DMS53 treated with DMSO at 0.1 percent for 48 hours (cell line): ENCODE measurements around the gene STOML1.
"Not testable (repeated sequence)": the region's sequence is repeated elsewhere in the genome, so short reads cannot be mapped to it uniquely, and the experiment has no call there.

Source experiments
- DNase-seq: peaks from one replicate; lab custom pipeline; 2025; ENCODE audit not compliant: unreplicated experiment; lab: John Stamatoyannopoulos, UW

The STOML1 gene

DNA sequence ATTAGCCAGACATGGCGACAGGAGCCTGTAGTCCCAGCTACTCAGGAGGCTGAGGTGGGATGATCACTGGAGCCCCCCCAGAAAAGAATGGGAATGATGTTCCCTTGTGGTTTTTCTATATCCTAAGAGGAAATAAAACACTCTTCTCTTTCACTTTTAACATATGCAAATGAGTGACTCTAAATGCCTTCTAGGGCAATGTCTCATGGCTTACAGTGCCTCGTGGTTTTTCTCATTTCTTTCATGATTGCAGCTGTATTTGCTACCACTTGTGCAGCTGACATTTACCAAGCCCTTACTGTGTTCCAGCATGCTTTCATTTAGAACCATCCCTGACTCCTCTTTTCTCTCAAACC lies 26.4 kb downstream of the STOML1 start:
- DNase-seq: no peak

DNA sequence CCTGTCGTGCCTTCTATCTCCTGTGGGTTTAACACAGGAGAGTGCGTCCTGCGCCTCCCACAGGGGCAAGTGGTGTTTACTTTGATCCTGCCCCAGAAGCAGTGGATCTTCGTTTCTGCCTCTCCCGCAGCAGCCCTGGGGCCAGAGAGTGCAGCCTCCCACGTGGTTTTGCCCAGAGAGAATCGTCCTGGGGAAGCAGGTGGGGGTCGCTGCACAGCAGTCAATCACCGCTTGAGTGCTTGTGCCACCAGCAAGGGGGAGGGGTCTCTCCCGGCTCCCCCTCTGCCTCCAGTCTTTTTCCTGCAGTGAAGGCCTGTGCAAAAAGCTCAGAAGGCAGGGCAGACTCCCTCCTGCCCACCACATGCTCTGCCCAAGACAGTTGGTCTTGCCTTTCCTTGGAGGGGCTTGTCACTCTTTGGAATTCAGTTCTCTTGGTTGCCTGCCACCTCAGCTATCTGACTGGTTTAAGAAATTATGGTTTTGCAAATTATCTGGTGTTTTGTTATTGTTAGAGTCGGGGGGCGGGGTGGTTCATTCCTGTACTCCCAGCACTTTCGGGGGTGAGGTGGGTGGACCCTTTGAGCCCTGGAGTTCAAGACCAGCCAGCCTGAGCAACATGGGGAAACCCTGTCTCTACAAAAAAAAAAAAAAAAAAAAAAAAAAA lies 26.9 kb downstream of the STOML1 start:
- no peak for DNase-seq

DNA sequence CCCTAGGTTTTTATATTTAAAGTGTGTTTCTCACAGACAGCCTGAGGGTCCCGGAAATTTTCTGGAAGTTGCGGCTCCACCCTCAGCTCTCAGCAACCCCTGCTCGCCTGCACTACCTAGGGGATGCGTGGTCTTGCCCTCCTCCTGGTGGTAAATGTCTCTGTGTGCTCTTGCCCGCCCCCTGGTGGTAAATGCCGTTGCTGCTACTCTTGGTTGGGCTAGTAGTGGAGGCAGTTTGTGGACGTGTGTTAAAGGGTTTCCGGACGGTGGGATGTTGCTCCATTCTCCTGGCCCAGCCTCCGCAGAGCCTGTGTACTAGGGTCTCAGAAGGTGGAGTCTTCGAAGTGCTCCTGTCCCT lies 27.4 kb downstream of the STOML1 start:
- DNase-seq: peak; percentile 2

DNA sequence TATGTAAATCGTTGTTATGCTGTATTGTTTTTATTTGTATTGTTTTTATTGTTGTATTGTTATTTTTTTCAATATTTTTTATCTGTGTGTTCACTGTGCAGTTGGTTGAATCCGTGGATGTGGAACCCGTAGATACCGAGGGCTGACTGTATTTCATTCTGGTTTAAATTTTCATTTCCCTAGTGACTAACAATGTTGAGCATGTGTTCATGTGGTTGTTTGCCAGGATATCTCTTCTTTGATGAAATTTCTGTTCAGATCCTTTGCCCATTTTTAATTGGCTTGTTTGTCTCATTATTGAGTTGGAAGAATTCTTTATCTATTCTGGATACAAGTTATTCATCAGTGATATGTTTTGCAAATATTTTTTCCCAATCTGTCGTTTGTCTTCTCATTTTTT lies 29.7 kb downstream of the STOML1 start:
- no peak for DNase-seq

DNA sequence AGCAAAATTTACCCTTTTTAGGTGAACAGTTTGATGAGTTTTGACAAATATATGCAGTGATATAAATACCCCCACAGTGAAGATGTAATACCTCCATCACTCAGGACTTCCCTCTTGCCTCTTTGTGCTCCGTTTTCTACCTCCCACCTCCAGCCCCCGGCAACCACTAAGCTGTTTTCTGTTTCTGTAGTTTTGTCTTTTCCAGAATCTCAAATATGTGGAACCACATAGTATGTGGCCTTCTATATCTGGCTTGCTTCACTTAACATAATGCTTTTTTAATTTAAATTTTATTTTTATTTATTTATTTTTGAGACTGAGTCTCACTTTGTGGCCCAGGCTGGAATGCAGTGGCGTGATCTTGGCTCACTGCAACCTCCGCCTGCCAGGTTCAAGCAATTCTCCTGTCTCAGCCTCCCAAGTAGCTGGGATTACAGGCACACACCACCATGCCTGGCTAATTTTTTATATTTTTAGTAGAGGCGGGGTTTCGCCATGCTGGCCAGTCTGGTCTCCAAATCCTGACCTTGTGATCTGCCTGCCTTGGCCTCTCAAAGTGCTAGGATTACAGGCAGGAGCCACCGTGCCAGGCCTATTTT lies 31.5 kb downstream of the STOML1 start:
- not testable (repeated sequence) for DNase-seq

DNA sequence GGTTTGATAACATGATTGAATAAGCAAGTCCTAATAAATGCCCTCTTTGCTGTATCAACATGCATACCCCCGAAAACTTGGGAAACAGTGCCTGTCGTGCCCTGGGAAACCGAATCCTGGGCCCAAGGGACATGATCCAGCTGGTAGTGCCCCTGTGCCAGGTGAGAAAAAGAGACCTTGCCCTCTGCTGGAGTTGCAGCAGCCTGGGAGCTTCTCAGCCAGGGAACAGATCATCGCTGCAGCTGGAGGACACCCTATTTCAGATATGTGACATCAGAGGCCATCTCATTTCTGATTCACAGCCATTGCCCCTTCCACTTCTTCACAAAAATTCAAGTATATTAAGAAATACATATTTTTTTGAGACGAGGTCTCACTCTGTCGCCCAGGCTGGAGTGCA lies 32.3 kb downstream of the STOML1 start:
- DNase-seq: no peak

DNA sequence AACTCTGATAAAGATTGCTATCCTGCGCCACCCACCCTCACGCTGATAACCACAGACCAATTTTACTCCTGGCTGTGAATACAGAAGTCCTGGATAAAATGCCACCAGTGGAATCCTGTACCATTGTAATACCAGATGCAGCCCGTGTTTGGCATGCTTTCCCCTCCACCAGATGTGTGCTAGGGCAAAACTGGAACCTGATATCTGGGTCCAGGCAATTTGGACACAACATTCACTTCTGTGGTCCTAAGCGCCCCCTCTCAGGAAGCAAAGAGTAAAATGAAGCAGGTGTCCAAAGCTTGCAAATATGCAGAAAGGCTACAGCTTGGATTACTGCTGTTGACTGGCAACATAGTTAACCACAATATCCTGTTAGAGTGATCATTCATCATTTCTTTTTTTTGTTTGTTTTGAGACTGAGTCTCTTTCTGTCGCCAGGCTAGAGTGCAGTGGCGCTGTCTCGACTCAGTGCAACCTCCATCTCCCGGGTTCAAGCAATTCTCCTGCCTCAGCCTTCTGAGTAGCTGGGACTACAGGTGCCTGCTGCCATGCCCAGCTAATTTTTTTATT lies 33.0 kb downstream of the STOML1 start:
- DNase-seq: no peak

DNA sequence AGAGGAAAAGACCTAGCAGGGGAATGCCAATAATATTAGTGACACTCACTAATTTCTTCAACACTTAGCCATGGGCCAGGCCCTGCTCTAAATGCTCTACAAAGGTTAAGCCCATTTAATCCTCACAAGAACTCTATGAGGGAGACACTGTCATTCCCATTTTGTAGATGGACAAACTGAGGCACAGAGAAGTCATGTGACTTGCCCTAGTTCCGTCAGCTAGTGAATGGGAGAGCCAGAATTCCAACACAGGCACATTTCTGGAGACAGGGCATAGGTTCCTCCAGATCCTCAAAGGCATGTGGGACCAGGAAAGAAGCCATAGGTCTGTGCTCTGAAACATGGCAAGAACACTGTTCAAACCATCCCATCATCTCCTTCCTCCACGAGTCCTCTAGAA lies 34.3 kb downstream of the STOML1 start:
- DNase-seq: no peak

DNA sequence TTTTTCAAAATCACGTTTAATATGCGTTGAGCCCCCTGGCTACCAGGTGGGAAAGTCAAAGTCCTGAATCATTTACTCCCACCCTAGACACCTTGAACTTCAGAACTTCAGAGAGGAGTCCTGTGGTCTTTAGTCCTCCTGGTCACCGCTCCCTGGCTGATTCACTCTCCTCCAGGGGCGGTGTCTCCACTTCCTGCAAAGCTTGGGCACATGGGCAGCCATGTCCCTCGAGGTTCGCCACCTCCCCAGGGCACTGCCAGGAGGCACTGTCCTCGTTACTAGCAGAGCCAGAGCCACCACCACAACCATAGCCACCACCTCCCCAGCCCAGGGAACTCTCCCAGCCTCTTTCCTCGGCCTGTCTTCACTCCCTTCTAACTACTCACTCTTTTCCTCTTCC lies 34.8 kb downstream of the STOML1 start:
- DNase-seq: no peak

DNA sequence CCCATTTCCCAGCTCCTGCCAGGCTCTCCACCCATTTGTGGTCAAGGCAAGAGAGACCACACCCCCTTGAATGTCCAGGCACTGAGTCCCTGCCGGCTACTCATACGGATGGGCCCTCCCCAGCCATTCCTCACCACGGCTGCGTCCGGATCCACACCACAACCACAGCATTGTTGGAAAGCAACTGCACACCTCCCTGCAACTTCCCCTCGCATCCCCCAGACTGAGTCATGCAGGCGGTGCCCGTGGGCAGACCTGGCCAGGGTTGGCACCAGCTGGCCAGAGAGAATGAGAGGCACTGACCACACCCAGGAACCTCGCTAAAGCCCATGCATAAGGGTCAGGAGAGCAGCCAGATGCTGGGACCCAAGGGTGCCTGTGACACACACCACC lies 35.4 kb downstream of the STOML1 start:
- DNase-seq: no peak

DNA sequence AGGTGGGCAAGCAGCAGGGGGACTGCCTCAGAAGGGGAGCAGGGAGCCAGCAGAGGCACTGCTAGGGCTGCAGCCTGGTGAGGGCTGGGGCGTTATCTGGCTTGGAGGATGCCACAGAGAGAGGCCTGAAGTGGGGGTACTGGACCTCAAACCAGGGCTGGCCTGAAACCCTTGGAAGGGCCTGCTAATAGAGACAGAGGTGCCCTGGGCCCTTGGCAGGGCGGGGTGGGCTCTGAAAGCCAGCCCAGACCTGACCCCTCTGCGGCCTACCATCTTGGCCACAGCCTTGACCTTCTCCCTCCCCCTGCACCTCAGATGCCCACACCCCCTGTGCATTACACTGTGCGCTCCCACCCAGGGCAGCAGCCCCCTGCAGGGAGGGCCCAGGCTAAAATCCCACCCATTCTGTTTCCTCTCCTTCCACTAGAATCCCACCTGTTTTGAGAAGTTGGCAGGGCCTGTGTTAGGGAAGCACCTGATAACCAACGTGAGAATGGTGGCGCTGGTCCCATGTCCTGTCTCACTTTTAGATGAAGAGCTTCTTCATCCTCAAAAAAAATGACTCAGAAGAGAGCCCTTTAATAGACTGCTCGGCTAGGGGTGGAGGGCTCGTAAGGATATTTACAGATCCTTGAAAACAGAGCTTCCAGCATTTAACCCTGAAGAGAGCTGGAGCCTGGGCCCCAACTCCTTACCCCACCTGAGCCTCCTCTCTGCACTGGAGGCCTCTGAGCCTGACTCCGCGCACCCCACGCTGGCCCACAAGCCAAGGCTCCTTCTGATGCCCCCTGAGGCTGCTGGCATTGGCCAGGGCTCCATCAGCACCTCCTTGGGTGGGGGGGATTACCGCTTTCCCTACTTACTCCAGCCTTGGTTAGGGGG lies 36.0 kb downstream of the STOML1 start:
- no peak for DNase-seq

DNA sequence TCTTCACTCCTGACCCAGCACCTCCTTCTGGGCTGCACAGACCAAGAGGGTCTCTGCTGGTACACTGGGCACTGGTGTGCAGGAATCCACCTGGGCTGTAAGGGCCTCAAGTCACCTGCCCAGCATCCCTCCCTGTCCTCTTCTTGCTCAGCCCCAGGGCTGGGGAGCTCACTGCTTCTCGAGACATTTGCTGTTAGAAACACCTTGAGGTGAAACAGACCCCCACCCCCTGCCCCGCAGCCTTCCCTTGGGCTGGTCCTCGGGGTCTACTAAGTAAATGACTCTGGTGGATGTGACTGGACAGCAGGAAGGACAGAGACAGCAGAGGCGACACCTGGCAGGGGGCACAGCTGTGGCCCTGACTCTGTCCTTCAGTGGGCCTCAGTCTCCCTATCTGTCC lies 36.8 kb downstream of the STOML1 start:
- DNase-seq: no peak

DNA sequence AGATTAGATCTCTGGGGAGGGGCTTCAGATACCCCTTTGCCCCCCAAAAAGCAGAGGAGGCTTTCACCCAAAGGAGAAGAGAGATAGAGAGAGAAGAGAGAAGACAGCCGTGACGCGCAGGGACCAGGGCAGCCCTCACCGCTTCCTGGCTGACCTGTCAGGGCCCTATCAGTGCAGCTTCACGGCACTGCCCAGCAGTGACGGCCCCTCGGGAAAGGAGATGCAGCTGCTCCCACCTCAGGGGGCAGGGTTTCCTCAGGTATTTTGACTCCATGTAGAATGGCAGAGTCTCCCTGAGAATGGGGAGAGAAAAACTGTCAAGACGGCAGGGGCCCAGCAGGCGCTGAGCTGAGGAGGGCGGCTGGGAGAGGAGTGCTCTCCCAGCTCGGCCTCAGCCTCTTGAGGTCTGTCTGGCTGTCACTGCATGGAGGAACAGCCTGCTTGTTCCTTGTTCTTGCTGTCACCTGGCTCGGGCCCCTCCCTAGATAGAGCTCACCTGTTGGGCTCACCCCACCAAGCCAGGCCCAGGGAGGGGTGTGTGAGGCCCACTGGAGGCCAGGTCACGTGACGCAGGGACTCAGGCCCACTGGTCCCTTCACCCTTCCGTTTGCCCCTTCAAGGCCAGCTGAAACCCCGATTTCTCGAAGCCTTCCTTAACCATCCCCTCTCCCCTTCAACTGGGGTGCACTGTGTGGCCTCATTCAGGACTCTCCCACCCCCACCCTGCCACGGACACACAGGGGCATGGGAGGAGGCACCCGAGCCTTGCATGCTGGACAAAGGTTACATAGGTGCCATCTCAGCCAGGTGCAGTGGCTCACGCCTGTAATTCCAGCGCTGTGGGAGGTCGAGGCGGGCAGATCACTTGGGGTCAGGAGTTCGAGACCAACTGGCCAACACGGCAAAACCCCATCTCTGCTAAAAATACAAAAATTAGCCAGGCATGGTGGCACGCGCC lies 37.6 kb downstream of the STOML1 start:
- DNase-seq: no peak

DNA sequence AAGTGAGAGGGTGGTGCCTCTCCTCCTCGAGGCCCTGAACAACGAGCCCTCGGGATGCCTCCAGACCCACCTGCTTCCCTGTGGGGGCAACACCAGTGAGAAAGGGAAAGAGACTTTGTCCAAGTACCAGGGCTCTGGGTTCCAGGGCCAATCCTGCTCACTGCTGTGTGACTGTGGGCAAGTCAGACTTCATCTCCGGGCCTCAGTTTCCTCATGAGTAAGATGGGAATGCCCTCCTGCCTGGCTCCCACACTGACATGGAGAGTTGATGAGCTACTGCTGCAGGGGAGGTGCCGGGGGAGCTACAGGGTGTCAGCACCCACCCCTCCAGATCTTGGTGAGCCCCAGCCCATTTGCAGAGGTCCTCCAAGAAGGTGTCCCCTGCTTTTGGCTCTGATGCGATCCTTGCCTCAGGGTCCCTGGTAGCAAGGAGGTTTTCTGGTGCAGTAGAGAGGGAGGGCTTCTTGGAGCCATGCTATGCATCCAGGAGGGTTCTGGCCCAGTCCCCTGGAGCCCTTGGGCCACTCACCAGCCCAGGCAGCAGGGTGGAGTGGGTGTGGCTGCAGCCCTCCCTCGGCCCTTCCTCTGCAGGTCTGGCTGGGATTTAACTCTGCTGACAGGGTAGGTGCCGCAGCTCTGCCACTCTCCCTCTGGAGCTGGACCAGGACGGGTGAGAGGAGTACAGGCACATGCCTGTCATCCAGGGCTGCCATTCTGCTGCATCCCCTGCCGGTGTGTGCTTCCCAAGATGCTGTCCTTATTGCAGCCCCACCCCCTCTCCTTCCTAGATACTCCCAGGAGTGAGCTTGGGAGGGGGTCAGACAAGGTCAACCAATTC lies 39.0 kb downstream of the STOML1 start:
- DNase-seq: no peak

DNA sequence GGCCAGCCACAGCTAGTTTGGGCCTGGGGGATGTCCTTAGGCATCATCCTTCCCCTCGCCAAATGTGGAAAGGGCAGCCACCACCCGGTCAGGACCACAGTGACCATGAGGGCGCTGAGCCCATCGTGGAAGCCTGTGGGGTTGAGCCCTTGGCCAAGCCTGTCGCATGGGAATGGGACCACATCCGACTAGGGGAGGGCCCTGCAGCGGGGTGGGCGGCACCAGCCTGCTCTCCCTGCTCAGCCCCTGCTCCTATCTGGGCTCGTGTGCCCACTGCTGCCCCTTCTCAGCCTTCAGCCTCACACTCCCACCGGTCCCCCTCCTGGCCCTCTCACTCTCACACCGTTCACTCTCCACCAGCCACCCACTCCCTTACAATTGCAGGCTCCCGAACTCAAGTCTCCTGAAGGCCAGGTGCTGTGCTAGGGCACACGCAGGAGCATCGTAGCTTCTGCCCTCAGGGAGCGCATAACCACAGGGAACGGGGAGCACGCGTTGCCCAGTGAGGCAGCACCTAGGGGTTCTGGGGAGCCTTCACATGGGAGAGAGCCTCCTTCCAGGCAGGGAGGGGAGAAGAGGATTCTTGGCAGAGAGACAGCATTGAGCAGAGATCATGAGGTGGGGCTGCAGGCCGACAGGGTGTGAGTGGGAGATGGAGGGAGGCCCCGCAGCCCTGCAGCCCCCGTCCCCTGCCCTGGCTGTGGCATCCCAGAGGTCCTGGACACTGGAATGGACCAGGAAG lies 39.8 kb downstream of the STOML1 start:
- DNase-seq: no peak

DNA sequence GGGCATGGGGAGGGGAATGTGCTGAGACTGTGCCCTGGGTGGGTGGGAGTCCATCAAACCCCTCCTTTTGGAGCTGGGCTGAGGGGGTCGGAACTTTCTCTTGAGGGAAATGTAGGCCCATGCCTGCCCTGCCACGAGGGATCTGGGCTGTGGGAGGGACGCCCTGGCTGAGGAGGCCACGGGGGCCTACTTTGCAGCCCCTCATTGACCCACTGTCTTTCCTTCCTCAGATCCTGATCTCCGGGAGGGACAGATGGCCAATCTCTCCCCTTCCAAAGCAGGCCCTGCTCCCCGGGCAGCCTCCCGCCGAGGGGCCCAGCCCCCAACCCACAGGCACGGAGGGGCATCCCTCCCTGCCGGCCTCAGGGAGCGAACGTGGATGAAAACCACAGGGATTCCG lies 40.5 kb downstream of the STOML1 start:
- no peak for DNase-seq

DNA sequence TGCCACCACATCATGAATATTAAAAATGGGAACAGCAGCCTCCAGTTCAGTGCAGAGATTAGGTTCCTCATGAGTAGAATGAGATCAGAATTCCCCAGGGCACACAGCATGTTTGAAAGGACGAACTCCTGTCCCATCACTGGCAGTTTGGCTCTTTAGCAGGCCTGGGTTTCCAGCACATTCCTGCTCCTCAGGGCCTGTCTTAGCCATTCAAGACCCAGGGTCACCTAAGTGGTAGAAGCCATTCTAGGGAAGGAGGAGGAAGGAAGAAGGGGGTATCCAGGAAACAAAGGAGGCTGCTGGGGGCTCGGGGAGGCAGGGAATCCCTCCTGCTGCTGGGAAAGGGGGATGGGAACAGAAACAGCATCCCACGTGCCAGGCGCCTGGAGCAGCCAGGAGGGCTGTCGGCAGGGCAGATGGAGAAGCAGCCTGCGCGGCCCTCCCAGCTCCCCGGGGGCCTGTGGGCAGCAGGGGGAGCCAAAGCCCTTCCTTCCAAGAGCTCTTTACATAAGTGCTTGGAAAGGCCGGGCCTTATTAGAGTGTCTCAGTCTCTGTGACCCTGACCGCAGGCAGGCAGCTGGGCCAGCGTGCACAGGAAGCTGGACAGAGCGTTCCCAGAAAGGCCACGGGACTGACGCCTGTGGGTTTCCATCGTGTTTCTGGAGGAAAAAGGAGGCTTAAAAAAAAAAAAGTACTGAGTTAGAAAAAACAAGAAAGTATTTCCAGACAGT lies 41.1 kb downstream of the STOML1 start:
- peak; percentile 64 for DNase-seq

DNA sequence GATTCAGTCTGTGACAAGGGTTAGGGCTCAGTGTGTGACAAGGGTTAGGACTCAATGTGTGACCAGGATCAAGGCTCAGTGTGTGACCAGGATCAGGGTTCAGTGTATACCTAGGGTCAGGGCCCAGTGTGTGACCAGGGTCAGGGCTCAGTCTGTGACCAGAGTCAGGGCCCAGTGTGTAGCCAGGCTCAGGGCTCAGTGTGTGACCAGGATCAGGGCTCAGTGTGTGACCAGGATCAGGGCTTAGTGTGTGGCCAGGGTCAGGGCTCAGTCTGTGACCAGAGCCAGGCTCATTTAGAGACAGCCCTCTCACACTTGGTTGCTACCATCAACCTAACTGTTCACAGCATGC lies 41.6 kb downstream of the STOML1 start:
- DNase-seq: no peak

DNA sequence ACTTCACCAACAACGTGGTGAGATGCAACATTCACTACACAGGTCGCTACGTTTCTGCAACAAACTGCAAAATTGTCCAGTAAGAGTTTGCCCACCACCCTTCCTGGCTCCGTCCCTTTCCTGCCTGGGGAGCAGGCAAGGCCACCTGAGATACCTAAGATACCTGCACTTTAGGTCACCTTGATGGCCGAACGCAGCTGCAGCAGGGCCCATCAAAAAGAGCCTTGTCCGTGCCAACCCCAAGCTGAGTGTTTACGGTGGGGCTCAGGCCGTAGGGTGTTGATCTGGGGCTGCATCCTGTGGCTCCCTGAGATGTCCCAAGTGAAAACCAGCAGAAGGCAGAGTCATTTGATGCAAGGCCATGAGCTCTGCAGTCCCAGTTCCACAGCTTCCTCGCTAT lies 42.6 kb downstream of the STOML1 start:
- no peak for DNase-seq
